DND-41 (cell line): Measurements from ENCODE around the gene CCNY.
"Not testable (repeated sequence)": the region's sequence is repeated elsewhere in the genome, so short reads cannot be mapped to it uniquely, and the experiment has no call there.

Source experiments
- ATAC-seq: fragments of 200-7000 bp; cut with Tn5 transposase; 3 replicates; pipeline ENCODE4 v1.9.1; 2021; ENCODE audit warnings: low read depth; ENCODE audit not compliant: insufficient read depth
- DNase-seq: peaks from one replicate; pipeline ENCODE4 v3.0.0-alpha.2; 2020
- H2AFZ ChIP-seq: 2 replicates; pipeline ENCODE4 v1.6.0; 2012; ENCODE audit warnings: low read depth, low read length
- H3K27ac ChIP-seq: 2 replicates; pipeline ENCODE4 v1.5.1; 2012; ENCODE audit warnings: low read length, inconsistent platforms
- H3K27me3 ChIP-seq: fragments of 200-600 bp; sonication (generic); 2 replicates; pipeline ENCODE4 v1.6.0; 2012; ENCODE audit warnings: low read length, mild to moderate bottlenecking, inconsistent platforms; ENCODE audit not compliant: insufficient read depth, poor library complexity
- H3K36me3 ChIP-seq: 2 replicates; pipeline ENCODE4 v1.5.1; 2012; ENCODE audit warnings: low read length, inconsistent platforms; ENCODE audit not compliant: insufficient read depth
- H3K4me1 ChIP-seq: 2 replicates; pipeline ENCODE4 v1.5.1; 2012; ENCODE audit warnings: mild to moderate bottlenecking, low read length; ENCODE audit not compliant: insufficient read depth
- H3K4me2 ChIP-seq: 2 replicates; pipeline ENCODE4 v1.6.0; 2012; ENCODE audit warnings: mild to moderate bottlenecking, moderate library complexity, low read length, inconsistent platforms; ENCODE audit not compliant: insufficient read depth
- H3K4me3 ChIP-seq, 2 experiments: fragments of 200-600 bp in 1 of 2; shearing (Covaris generic) in 1 of 2; 2 replicates each; pipeline ENCODE4 v1.5.1; 2012 to 2016; ENCODE audit warnings: inconsistent platforms in 2 of 2, low read length in 2 of 2, mild to moderate bottlenecking in 2 of 2, low read depth in 1 of 2, moderate library complexity in 1 of 2
- H3K79me2 ChIP-seq: 2 replicates; pipeline ENCODE4 v1.6.0; 2012; ENCODE audit warnings: low read length, inconsistent platforms; ENCODE audit not compliant: insufficient read depth
- H3K9ac ChIP-seq: 2 replicates; pipeline ENCODE4 v1.6.0; 2012; ENCODE audit warnings: low read depth, mild to moderate bottlenecking, inconsistent platforms, low read length, moderate library complexity
- H3K9me3 ChIP-seq: 2 replicates; pipeline ENCODE4 v1.5.1; 2012; ENCODE audit warnings: low read length, moderate library complexity, mild to moderate bottlenecking, inconsistent platforms; ENCODE audit not compliant: insufficient read depth, severe bottlenecking
- H4K20me1 ChIP-seq: 2 replicates; pipeline ENCODE4 v1.6.0; 2012; ENCODE audit warnings: low read length; ENCODE audit not compliant: insufficient read depth
- EZH2 ChIP-seq: IDR thresholded peaks from 3 replicates; pipeline ENCODE4 v1.6.1; 2012; ENCODE audit warnings: borderline replicate concordance, low read depth, mild to moderate bottlenecking, moderate library complexity, low read length, inconsistent platforms; ENCODE audit not compliant: severe bottlenecking
- TF ChIP-seq, protein P1 (sequence below): IDR thresholded peaks from 2 replicates; pipeline ENCODE4 v1.5.1; 2012; ENCODE audit warnings: borderline replicate concordance, low read length, moderate library complexity, mild to moderate bottlenecking; ENCODE audit not compliant: poor library complexity, severe bottlenecking; ENCODE audit errors: extremely low read depth

Gene CCNY

DNA sequence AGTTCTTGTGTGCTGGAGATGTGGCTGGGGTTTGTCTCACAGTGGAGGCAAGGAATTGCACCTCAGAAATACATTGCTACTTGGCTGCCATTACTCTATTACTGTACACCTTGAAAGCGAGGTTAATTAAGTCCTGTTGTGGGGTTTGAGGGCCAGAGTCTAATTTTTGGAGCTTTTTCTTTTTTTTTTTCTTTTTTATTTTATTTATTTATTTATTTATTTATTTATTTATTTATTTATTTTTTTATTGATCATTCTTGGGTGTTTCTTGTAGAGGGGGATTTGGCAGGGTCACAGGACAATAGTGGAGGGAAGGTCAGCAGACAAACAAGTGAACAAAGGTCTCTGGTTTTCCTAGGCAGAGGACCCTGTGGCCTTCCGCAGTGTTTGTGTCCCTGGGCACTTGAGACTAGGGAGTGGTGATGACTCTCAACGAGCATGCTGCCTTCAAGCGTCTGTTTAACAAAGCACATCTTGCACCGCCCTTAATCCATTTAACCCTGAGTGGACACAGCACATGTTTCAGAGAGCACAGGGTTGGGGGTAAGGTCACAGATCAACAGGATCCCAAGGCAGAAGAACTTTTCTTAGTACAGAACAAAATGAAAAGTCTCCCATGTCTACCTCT lies 69.8 kb downstream of the CCNY start:
- not testable (repeated sequence) for H3K27ac ChIP-seq, H3K9me3 ChIP-seq, H3K36me3 ChIP-seq, H3K4me2 ChIP-seq, H3K4me1 ChIP-seq, H3K4me3 ChIP-seq, H2AFZ ChIP-seq, H3K27me3 ChIP-seq, H3K9ac ChIP-seq, ATAC-seq, DNase-seq
- H3K79me2 ChIP-seq = peaks cover 66% of the 10 kb centered on the region
- H4K20me1 ChIP-seq = peaks cover 47% of the 10 kb centered on the region

DNA sequence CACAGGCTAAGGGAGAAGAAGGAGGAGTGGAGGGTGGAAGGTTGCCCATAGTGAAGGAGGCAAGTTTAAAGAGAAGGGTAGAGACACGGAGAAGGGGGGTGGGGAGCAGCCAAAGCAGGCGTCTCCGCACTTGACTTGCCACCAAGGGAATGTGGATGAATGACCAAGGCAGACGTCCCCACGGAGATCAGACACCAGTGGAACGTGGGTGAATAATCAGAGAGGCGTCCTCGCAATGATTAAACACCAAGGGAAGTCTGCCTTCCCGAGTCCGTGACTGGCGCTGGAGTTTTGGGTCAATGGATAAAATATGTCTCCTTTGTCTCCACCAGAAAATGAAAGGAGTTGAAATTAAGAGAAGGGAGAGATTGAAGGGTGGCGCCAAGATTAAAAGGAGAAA lies 71.4 kb downstream of the CCNY start:
- H3K27me3 ChIP-seq, H3K9ac ChIP-seq, H3K4me1 ChIP-seq, H2AFZ ChIP-seq, H3K36me3 ChIP-seq, ATAC-seq, H3K4me2 ChIP-seq, H3K4me3 ChIP-seq, DNase-seq, H3K27ac ChIP-seq, H3K9me3 ChIP-seq: not testable (repeated sequence)
- H3K79me2 ChIP-seq = peaks cover 67% of the 10 kb centered on the region
- peaks cover 57% of the 10 kb centered on the region for H4K20me1 ChIP-seq

DNA sequence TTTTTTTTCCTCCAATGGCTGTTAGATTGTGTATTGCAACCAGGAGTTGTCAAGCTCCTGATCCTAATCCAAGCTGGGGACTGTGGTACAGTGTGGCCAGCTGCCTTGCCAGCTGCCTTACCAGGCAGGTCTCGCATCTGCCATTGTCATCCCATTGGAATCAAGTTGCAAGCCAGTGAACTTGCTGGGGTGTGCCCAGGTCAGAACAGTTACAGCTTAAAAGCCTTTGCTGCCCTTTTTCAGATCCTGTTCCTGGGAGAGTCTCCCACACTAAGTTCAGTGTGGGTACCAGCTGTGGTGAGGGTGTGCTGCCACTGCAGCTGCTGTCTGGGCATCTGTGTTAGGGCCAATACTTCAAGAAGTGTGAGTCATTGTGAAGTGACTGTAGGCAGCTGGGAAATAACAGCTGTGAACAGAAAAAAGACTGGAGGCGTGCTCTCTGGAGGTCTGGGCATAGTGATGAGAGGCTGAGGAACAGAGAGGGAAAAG lies 72.8 kb downstream of the CCNY start:
- no peaks in the 10 kb centered on the region for H3K36me3 ChIP-seq
- peak overlapping the region; percentile 25; the same call in 1 of the 2 replicates for H3K27ac ChIP-seq
- no peak overlapping the region for H3K9ac ChIP-seq
- H3K27me3 ChIP-seq = no peaks in the 10 kb centered on the region
- no peak overlapping the region for H3K4me2 ChIP-seq
- H4K20me1 ChIP-seq = peaks cover 65% of the 10 kb centered on the region
- ATAC-seq (peak; percentile 97), DNase-seq (peak; percentile 64)
- H3K4me3 ChIP-seq = no peak overlapping the region
- TF ChIP-seq, protein P1, sequence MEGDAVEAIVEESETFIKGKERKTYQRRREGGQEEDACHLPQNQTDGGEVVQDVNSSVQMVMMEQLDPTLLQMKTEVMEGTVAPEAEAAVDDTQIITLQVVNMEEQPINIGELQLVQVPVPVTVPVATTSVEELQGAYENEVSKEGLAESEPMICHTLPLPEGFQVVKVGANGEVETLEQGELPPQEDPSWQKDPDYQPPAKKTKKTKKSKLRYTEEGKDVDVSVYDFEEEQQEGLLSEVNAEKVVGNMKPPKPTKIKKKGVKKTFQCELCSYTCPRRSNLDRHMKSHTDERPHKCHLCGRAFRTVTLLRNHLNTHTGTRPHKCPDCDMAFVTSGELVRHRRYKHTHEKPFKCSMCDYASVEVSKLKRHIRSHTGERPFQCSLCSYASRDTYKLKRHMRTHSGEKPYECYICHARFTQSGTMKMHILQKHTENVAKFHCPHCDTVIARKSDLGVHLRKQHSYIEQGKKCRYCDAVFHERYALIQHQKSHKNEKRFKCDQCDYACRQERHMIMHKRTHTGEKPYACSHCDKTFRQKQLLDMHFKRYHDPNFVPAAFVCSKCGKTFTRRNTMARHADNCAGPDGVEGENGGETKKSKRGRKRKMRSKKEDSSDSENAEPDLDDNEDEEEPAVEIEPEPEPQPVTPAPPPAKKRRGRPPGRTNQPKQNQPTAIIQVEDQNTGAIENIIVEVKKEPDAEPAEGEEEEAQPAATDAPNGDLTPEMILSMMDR = no peak
- no peak for TF ChIP-seq EZH2
- peaks cover 7% of the 10 kb centered on the region for H3K4me1 ChIP-seq
- no peaks in the 10 kb centered on the region for H3K9me3 ChIP-seq
- H3K79me2 ChIP-seq = peaks cover 71% of the 10 kb centered on the region
- H2AFZ ChIP-seq = no peak overlapping the region

DNA sequence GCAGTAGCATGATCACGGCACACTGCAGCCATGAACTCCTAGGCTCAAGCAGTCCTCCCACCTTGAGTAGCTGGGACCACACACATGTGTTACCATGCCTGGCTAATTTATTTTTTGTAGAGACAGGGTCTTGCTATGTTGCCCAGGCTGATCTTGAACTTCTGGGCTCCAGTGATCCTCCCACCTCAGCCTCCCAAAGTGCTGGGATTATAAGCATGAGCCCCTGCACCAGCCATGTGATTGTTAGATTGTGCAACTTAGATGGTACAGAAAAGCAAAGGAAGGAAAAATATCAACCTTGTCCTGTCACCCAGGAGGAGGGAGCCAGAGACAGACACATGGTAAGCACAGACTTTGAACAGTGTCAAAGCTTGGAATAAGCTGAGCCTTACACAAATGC lies 73.5 kb downstream of the CCNY start:
- Histone ChIP-seq H3K4me2 (no peak overlapping the region), H3K79me2 (peaks cover 71% of the 10 kb centered on the region)
- TF ChIP-seq EZH2 = no peak
- TF ChIP-seq, protein P1 = no peak

More for the DNA sequence above, 73.5 kb downstream of the CCNY start:
- Histone ChIP-seq H3K27ac (no peak overlapping the region), H3K36me3 (no peaks in the 10 kb centered on the region), H4K20me1 (peaks cover 72% of the 10 kb centered on the region), H3K9me3 (no peaks in the 10 kb centered on the region), H2AFZ (no peak overlapping the region), H3K4me1 (peaks cover 7% of the 10 kb centered on the region), H3K4me3 (no peak overlapping the region), H3K27me3 (no peaks in the 10 kb centered on the region), H3K9ac (no peak overlapping the region)
- DNase-seq = no peak
- ATAC-seq = no peak
